B cell (primary cell): Measurements from ENCODE around the gene TRPM7.

Source experiments
- EZH2 ChIP-seq: IDR thresholded peaks from 2 replicates; pipeline ENCODE4 v1.6.1; 2012; ENCODE audit warnings: borderline replicate concordance, low read depth, mild to moderate bottlenecking, moderate library complexity, low read length; ENCODE audit not compliant: insufficient read depth, poor library complexity, severe bottlenecking
- TF ChIP-seq, protein P1 (sequence below): fragments of 200-600 bp; IDR thresholded peaks from one replicate; pipeline ENCODE4 v1.8.0; 2022; ENCODE audit warnings: antibody characterized with exemption, mild to moderate bottlenecking

- TF ChIP-seq EZH2, result no peak
- TF ChIP-seq, protein P1, sequence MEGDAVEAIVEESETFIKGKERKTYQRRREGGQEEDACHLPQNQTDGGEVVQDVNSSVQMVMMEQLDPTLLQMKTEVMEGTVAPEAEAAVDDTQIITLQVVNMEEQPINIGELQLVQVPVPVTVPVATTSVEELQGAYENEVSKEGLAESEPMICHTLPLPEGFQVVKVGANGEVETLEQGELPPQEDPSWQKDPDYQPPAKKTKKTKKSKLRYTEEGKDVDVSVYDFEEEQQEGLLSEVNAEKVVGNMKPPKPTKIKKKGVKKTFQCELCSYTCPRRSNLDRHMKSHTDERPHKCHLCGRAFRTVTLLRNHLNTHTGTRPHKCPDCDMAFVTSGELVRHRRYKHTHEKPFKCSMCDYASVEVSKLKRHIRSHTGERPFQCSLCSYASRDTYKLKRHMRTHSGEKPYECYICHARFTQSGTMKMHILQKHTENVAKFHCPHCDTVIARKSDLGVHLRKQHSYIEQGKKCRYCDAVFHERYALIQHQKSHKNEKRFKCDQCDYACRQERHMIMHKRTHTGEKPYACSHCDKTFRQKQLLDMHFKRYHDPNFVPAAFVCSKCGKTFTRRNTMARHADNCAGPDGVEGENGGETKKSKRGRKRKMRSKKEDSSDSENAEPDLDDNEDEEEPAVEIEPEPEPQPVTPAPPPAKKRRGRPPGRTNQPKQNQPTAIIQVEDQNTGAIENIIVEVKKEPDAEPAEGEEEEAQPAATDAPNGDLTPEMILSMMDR, result no peak
Observed at GRCh38 chr15:50653156-50653743, 33.3 kb downstream of the TRPM7 start.
